ENCODE data around the gene IL17C. TPM values are rescaled to one million over a fixed set of nuclear protein-coding genes. Genes with fewer than 3 reads are reported as not detected.

Gene IL17C
- total RNA-seq, 2 experiments from 2014 or later: 0.68 TPM; not detected in 1

- peaks cover 20% of the 10 kb centered on the region for H3K36me3 Mint-ChIP-seq
- POLR2A ChIA-PET: interaction anchor here (0.5 kb wide), 1 partner anchor 39 kb away, joined by 4 read pairs; no protein-coding TSS in a partner anchor
- H3K4me1 Mint-ChIP-seq: peaks cover 13% of the 10 kb centered on the region
- no peak for DNase-seq
- no peaks in the 10 kb centered on the region for H3K9me3 Mint-ChIP-seq
- no peaks in the 10 kb centered on the region for H3K27me3 Mint-ChIP-seq
- H3K27ac Mint-ChIP-seq: no peak overlapping the region
- no peak for ATAC-seq (ENCODE audit: low read depth)
- no peak overlapping the region for H3K4me3 Mint-ChIP-seq
Measured at GRCh38 chr16:88646345-88647034, 8.1 kb downstream of the IL17C start.

GRCh38 chr16:88647178-88648070, 9.1 kb downstream of the IL17C start:
- no peak overlapping the region for H3K4me3 Mint-ChIP-seq
- H3K27ac Mint-ChIP-seq: no peak overlapping the region
- no peaks in the 10 kb centered on the region for H3K9me3 Mint-ChIP-seq
- peaks cover 12% of the 10 kb centered on the region for H3K36me3 Mint-ChIP-seq
- peaks cover 14% of the 10 kb centered on the region for H3K4me1 Mint-ChIP-seq
- POLR2A ChIA-PET: no interaction called here
- H3K27me3 Mint-ChIP-seq: no peaks in the 10 kb centered on the region
- no peak for ATAC-seq (ENCODE audit: low read depth)
- no peak for DNase-seq

- Mint-ChIP-seq H3K9me3 (no peaks in the 10 kb centered on the region), H3K27me3 (no peaks in the 10 kb centered on the region), H3K36me3 (peaks cover 10% of the 10 kb centered on the region), H3K4me3 (peak overlapping the region; percentile 91), H3K4me1 (peaks cover 14% of the 10 kb centered on the region), H3K27ac (peak overlapping the region; percentile 63)
- ATAC-seq (ENCODE audit: low read depth): no peak
- DNase-seq: no peak
- POLR2A ChIA-PET: interaction anchor here (0.7 to 3.0 kb wide), 11 partner anchors 8 to 56 kb away, joined by 3 to 25 read pairs (median 6); partner anchors contain the start of genes CTU2, IL17C, MVD and RNF166
Measured at GRCh38 chr16:88649195-88649923, 11.0 kb downstream of the IL17C start.

GRCh38 chr16:88649924-88650748, 11.8 kb downstream of the IL17C start:
- ATAC-seq (ENCODE audit: low read depth): peak; percentile 6
- POLR2A ChIA-PET: interaction anchor here (0.6 to 3.0 kb wide), 16 partner anchors 8 to 161 kb away, joined by 3 to 25 read pairs (median 4); partner anchors contain the start of genes CTU2, IL17C, MVD and RNF166

DNA sequence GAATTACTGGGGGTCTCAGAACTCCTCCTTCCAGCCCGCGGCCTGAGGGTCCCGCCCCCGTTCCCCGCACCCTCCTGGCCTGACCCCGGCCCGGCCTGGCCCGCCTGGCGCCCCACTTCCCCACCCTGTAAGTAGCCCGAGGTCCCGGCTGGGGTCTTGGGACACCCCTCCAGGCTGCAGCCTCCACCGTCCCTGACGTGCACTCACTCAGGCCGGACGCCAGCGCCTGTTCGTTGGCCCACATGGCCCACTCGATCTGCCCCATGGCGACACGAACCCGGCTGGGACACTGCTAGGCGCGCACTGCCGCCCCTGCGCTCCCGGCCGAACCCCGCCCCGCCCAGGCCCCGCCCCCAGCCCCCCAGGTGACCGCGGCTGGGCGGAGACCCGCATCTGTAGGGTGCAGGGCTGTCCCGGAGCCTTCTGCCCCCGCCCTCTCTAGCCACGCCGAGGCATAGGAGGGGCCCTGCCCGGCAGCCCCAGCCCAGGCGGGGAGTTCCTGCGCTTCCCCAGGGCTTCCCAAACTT, 12.4 kb downstream of the IL17C start, which contains the start of gene CYBA:
TSS of gene CYBA (minus strand) at position 305 of the 527 bp plus-strand sequence. CDS start at position 265, 40 bp downstream.
- Mint-ChIP-seq H3K27ac (peak within 1 kb of the TSS; percentile 96), H3K4me3 (peak within 1 kb of the TSS; percentile 91), H3K27me3 (no peaks in the 10 kb centered on the region), H3K9me3 (no peaks in the 10 kb centered on the region), H3K36me3 (peaks cover 9% of the 10 kb centered on the region), H3K4me1 (peaks cover 9% of the 10 kb centered on the region)
- DNase-seq (peak; percentile 94), ATAC-seq (ENCODE audit: low read depth) (peak; percentile 87)
- POLR2A ChIA-PET: interaction anchor here (0.6 to 3.0 kb wide), 12 partner anchors 9 to 160 kb away, joined by 3 to 25 read pairs (median 5); partner anchors contain the start of genes CTU2, IL17C, MVD and RNF166

More at GRCh38 chr16:88649924-88650748, 11.8 kb downstream of the IL17C start:
- Mint-ChIP-seq H3K4me1 (peaks cover 9% of the 10 kb centered on the region), H3K36me3 (peaks cover 9% of the 10 kb centered on the region), H3K4me3 (peak overlapping the region; percentile 91), H3K27me3 (no peaks in the 10 kb centered on the region), H3K9me3 (no peaks in the 10 kb centered on the region), H3K27ac (peak overlapping the region; percentile 96)
- peak; percentile 73 for DNase-seq

GRCh38 chr16:88651276-88651988, 13.1 kb downstream of the IL17C start:
- DNase-seq: peak; percentile 80
- POLR2A ChIA-PET: interaction anchor here (0.6 to 3.0 kb wide), 6 partner anchors 11 to 158 kb away, joined by 3 to 25 read pairs (median 8); partner anchors contain the start of genes CTU2, MVD and RNF166
- Mint-ChIP-seq H3K9me3 (no peaks in the 10 kb centered on the region), H3K27me3 (no peaks in the 10 kb centered on the region), H3K4me3 (peak overlapping the region; percentile 91), H3K27ac (peak overlapping the region; percentile 96), H3K36me3 (peaks cover 9% of the 10 kb centered on the region), H3K4me1 (peaks cover 9% of the 10 kb centered on the region)
- ATAC-seq (ENCODE audit: low read depth): peak; percentile 86

- no peak overlapping the region for H3K4me3 Mint-ChIP-seq
- DNase-seq (no peak), ATAC-seq (ENCODE audit: low read depth) (no peak)
- H3K27me3 Mint-ChIP-seq: no peaks in the 10 kb centered on the region
- POLR2A ChIA-PET: no interaction called here
- peaks cover 9% of the 10 kb centered on the region for H3K36me3 Mint-ChIP-seq
- no peaks in the 10 kb centered on the region for H3K9me3 Mint-ChIP-seq
- peaks cover 9% of the 10 kb centered on the region for H3K4me1 Mint-ChIP-seq
- H3K27ac Mint-ChIP-seq: peak overlapping the region; percentile 96
Measured at GRCh38 chr16:88651989-88652761, 13.8 kb downstream of the IL17C start.

- no peaks in the 10 kb centered on the region for H3K27me3 Mint-ChIP-seq
Measured at GRCh38 chr16:88652762-88653063, 14.3 kb downstream of the IL17C start.

GRCh38 chr16:88653101-88653500, 14.7 kb downstream of the IL17C start:
- H3K4me3 Mint-ChIP-seq: no peak overlapping the region

More at GRCh38 chr16:88652762-88653063, 14.3 kb downstream of the IL17C start:
- Mint-ChIP-seq H3K36me3 (peaks cover 9% of the 10 kb centered on the region), H3K27ac (peak overlapping the region; percentile 56), H3K4me1 (peaks cover 9% of the 10 kb centered on the region), H3K9me3 (no peaks in the 10 kb centered on the region), H3K4me3 (no peak overlapping the region)
- no peak for DNase-seq
- POLR2A ChIA-PET: no interaction called here
- no peak for ATAC-seq (ENCODE audit: low read depth)

GRCh38 chr16:88653596-88654362, 15.4 kb downstream of the IL17C start:
- ATAC-seq (ENCODE audit: low read depth): no peak
- peaks cover 9% of the 10 kb centered on the region for H3K36me3 Mint-ChIP-seq
- peak overlapping the region; percentile 51 for H3K27ac Mint-ChIP-seq
- peaks cover 9% of the 10 kb centered on the region for H3K4me1 Mint-ChIP-seq
- DNase-seq: no peak
- POLR2A ChIA-PET: interaction anchor here (1.0 to 1.1 kb wide), 2 partner anchors 10 to 47 kb away, joined by 3 read pairs; no protein-coding TSS in a partner anchor
- H3K9me3 Mint-ChIP-seq: no peaks in the 10 kb centered on the region
- no peaks in the 10 kb centered on the region for H3K27me3 Mint-ChIP-seq
- H3K4me3 Mint-ChIP-seq: no peak overlapping the region

More at GRCh38 chr16:88653101-88653500, 14.7 kb downstream of the IL17C start:
- H3K36me3 Mint-ChIP-seq: peaks cover 9% of the 10 kb centered on the region
- peaks cover 9% of the 10 kb centered on the region for H3K4me1 Mint-ChIP-seq
- H3K27me3 Mint-ChIP-seq: no peaks in the 10 kb centered on the region
- H3K27ac Mint-ChIP-seq: peak overlapping the region; percentile 56
- H3K9me3 Mint-ChIP-seq: no peaks in the 10 kb centered on the region
- POLR2A ChIA-PET: no interaction called here
- ATAC-seq (ENCODE audit: low read depth) (no peak), DNase-seq (no peak)

All from activated naive CD8-positive, alpha-beta T cell treated with anti-CD3 and anti-CD28 coated beads, Interleukin-2, amount 10 ng/mL, durations not matched to agents 7 days and 5 days (primary cell).